C1 segment of cervical spinal cord (tissue), 14 donors: Measurements from ENCODE around the gene ENO2.
A peak's percentile ranks its signal among the peaks of the same experiment; 100 is the strongest.

ENCODE experiments used
- DNase-seq, 14 donors: peaks; one replicate each; lab custom pipeline; 2025; lab: John Stamatoyannopoulos, UW

Gene ENO2

GRCh38 chr12:6959805-6960592, 45.6 kb downstream of the ENO2 start:
- DNase-seq: no peak

GRCh38 chr12:6960593-6961277, 46.4 kb downstream of the ENO2 start:
- no peak for DNase-seq

DNA sequence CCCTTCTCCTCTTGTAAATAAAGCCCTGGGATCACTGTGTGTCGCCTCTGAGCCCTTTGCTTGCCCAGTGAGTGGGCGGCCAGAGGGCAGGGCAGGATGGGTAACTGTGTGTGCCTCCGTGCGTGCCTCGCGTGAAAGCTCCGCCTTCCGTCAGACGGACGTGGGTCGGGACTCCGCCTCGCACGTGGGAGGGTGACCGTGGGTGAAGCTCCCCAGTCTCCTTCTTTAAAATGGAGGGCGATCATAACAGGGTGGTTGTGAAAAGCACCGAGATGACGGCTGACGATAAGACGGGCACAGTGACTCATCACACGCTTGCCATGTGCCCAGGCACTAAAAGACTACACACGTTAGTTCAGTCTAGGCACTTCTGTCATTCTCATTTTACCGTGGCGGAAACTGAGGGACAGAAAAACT, 46.9 kb downstream of the ENO2 start:
- DNase-seq: no peak

GRCh38 chr12:6961695-6962284, 47.4 kb downstream of the ENO2 start:
- DNase-seq: peak in 4 of 14 donors; percentile 12 to 58 (median 18)

DNA sequence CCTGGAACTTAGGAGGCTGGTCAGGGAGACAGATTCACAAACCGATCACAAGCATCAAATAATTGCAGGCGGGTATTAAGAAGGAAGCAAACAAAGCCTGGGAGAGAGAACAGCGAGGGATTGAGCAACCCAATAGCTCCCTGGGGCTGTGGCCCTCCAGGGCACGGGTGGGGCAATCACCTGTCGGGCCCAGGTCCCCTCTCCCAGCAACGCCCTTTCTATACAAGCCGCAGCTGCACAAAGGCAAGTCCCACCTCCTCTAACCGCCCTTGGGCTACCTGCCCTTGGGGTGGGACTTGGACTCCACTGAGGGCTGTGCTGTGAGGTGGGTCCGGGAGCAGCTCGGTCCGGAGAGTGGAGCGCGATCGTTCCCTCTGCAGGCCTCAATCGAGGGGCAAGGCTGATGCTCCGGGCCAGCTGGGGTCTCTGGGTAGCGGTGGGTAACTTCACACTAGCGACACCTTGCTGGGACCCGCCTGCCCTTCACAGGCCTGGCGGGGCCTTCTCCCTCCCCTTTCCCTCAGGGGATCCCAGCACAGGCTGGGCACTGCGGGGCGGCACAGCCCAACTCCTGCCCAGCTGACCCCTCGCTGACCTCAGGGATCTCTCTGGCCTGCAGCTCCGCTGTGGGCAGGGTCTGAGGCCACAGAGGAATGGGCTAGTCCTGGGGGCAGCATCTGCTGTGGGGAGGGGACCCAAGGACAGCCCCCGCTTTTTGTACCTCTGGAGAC, 48.1 kb downstream of the ENO2 start:
- no peak for DNase-seq

GRCh38 chr12:6963016-6963731, 48.8 kb downstream of the ENO2 start:
- no peak for DNase-seq

DNA sequence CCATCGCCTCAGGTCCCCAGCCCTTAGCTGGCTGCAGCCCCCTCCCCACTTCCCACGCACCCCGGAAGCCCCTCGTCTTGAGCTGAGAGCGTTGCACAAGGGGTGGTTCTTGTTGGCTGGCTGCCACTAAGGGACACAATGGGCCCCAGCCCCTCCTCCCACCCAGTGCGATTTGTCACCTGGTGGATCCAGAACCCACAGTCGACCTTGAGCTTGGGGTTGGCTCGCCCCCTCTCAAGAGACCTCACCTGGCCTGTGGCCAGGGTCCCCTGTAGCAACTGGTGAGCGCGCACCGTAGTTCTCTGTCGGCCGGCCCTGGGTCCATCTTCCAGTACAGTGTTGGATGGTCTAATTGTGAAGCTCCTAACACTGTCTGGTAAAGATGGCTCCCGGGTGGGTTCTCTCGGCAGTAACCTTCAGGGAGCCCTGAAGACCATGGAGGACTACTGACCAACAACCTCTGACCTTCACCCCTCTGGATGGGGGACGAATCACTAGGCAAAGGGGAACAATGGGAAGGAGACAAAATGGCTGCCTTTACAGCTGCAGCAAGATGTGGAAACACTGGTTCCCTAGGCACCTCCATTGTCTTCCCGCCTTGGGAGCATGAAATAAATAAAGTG, 49.5 kb downstream of the ENO2 start:
- DNase-seq: no peak

DNA sequence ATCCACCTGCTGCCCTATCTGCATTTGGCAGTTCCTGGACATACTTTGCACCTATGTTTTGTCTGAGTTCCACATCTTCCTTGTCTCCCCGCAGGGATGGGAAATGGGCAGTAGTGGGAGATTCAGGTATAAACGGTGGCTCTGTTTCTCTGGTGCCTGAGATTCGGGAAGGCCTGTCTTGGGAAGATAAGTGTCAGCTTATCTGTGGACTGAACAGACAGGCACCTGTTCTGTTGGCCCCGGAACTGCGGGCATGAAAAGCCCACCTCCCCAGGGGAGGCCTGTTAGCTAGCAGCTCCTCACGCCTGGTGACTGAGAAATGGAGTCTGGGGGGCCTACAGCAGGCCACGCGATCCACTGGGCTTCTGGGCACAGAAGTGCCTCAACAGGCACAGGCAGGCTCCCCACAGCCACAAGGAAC, 50.2 kb downstream of the ENO2 start:
- DNase-seq: no peak

DNA sequence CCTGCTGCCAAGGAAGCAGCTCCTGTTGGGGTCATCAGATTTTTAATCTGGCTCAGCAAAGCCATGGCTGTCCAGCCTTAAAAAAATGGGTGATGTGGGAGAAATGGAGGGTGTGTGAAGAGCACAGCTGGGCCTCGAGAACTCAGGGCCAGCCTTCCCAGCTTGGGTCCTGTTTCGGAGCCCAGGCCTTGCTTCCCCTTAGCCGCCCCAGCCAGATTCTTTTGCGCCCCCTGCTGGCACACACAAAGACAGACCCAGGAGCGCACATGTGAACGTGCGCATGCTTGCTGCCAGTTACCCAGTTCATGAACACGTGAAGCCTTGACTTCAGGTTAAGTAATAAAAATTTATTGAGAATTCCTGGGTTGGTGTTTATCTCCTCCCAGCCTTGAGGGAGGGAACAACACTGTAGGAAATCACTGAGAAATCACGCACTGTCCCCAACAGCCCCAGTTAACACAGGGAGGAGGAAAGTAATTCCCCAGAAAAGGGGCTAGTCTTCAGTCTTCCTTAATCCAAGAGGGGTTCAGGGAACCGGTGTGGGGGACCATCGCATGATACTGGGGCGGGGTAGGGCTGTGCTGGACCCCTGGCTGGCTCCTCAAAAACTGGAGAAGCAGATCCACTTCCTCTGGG, 50.8 kb downstream of the ENO2 start:
- peak in 13 of 14 donors; percentile 14 to 79 (median 60) for DNase-seq

GRCh38 chr12:6965714-6966113, 51.3 kb downstream of the ENO2 start:
- DNase-seq: no peak

- DNase-seq: no peak
These were observed 52.0 kb downstream of the ENO2 start for GRCh38 chr12:6966351-6966750.

DNA sequence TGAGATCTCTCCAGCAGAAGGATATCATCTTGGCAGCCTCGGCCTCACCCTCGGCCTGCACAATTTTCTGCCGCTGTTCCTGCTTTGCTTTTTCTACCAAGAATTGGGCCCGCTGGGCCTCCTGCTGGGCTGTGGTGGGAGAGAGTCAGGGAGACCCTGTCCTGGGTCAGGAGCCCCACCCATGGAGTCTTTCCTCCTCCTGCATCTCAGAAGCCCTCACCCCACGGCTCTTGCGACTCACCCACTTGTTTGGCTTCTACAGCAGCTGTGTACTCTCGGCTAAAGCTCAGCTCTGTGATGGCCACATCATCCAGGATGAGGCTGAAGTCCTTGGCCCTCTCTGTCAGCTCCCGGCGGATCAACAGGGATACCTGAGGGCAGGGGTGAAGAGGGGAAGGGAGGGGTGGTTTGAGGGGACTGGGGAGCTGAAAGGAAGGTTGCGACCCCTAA, 53.3 kb downstream of the ENO2 start:
- DNase-seq: no peak

- no peak for DNase-seq
These were observed 54.0 kb downstream of the ENO2 start for GRCh38 chr12:6968426-6968825.

DNA sequence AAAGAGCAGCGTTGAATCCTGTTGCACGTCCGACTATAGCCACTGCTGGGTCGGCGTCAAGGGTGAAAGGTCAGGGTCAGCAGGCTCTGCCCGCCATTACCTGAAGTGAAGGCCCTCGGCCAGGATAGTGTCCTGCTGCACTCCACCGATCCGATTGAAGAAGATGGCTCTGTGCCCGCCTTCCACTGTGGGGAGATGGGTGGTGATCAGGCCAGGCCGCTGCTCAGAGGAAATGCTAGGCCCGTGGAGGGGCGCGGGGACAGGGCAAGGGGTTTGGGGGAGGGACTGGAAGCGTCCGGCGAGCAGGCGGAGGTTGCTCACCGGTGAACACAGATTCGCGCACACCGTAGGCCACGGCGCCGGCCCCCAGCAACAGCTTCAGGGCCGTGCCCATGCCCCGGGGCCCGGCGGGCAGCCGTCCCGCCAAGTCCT, 55.7 kb downstream of the ENO2 start:
- no peak for DNase-seq
